Femur (tissue), 1 donor: ENCODE results near the gene ESYT2.

Source experiments
- DNase-seq: peaks from one replicate; pipeline ENCODE4 v3.0.0-alpha.2; 2017

Gene ESYT2

DNA sequence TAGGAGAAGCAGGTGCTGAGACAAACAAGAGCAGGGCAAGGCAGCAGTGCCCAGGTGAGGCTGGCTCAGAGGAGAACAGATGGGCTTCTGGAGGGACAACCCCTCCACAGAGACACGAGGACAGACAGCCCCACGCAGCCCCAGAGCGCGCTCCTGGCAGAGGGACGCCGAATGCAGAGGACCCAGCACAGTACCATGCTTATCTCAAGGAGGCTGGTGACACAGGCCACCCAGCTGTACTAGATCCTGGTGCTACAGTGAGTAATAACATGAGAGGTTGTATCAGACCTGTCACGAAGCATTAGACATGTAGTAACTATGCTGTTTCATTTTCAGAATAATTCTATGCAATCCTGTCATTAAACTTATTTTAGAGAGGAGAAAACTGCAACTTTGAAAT, 64.3 kb downstream of the ESYT2 start:
- no peak for DNase-seq

DNA sequence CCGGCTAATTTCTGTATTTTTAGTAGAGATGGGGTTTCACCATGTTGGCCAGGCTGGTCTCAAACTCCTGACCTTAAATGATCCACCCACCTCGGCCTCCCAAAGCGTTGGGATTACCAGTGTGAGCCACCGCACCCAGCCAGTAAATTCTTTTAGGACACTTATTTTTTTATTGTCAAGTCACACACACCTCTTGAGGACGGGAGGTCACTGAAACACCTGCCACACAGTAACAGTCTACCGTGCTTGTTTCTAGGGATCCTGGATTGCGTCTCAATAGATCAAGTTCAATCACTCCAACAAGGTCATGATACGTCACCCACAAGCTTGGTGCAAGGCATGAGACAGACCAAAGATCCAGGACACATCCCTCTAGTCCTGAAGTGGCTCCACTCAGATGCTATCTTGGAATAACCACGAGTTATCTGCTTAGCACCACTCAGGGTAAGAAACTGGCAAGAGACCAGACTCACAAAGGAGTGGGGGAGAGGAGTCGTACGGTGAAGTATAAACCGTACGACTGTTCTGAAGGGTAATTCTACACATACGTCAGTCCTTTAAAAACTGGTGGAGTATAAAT, 65.8 kb downstream of the ESYT2 start:
- DNase-seq, result no peak

DNA sequence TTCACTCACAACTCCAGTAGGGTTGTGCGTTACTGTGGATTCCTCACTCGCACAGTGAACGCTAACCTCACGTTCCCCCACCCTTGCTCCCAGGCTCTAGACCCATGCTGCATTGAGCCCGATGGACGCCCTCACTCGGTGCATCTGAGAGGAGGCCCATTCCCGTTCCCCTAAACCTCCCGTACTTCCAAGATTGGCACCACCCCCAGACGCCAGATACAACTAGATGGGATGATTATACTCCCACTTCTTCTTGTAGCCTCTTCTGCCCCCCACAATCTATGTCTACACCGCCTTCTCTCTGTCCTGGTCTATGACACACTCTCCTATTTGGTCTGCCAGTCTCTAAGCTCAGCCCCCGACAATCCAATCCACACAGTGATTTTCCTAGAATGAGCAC, 67.4 kb downstream of the ESYT2 start:
- no peak for DNase-seq

DNA sequence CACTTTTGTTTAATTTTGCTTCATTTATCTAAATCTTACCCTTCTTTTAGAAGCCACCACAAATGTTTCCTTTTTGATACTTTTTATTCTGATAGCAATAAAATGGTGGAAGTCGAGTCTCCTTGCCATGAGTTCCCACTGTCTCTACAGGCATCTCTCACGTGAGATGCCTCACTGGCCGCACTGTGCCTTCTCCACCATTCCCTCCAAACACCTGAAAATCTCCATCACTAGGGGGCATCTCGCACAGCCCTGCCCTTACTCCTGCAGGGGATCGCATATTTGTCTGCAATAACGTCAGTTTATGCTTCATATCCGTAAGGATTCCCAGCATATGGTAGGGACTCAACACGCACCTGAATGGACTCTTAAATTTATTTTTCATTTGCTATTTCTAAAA, 68.4 kb downstream of the ESYT2 start:
- no peak for DNase-seq

DNA sequence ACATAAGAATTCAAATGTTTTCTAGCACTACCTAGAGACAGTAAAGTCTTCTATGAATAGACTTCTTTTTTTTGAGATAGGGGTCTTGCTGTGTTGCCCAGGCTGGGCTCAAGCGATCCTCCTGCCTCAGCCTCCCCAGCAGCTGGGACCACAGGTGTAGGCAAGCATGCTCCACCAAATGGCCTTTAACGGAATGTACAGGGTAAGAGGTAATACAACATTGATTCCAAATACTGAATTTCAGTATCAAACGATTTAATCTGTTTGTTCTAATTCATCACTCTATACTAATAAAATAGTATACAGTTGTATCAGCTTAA, 68.9 kb downstream of the ESYT2 start:
- no peak for DNase-seq

DNA sequence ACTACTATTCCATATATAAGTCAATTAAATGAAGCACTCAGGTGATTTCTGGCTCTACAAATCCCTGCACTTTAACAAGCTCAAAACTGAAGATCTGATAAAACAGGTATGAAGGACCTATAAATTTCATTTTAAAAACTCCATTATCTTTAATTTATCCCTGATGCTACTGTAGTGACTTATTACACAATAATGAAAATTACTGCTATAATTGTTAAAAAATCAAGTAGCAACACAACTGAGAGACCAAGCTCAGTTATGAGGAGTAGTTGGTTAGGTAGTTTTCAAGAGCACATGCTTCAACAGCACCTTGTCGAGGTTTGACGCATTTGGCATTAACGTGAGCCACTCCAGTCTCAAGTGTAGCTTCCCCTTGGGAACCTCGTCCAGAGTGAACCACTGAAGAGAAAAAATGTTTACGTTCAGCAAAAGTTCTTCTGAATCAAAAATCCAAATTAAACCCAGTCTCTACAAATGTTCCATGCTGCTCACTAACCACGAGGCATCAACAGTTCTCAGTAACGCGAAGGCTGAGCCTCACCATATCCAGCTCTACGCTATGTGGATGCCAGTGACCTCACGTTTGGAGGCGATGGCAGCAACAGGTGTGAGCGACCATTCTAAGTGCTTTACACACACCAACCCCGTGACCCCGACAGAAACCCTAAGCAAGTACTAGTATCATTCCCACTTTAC, 69.4 kb downstream of the ESYT2 start:
- no peak for DNase-seq

- DNase-seq, result no peak
Measured at GRCh38 chr7:158759245-158759614, 70.1 kb downstream of the ESYT2 start.

GRCh38 chr7:158758586-158759244, 70.6 kb downstream of the ESYT2 start:
- DNase-seq, result no peak

- DNase-seq, result no peak
Measured at GRCh38 chr7:158757404-158757989, 71.8 kb downstream of the ESYT2 start.

GRCh38 chr7:158754746-158755444, 74.4 kb downstream of the ESYT2 start:
- DNase-seq, result no peak

GRCh38 chr7:158753900-158754299, 75.4 kb downstream of the ESYT2 start:
- DNase-seq, result no peak

- no peak for DNase-seq
Measured at GRCh38 chr7:158751751-158752150, 77.6 kb downstream of the ESYT2 start.

GRCh38 chr7:158751199-158751598, 78.1 kb downstream of the ESYT2 start:
- DNase-seq, result no peak

DNA sequence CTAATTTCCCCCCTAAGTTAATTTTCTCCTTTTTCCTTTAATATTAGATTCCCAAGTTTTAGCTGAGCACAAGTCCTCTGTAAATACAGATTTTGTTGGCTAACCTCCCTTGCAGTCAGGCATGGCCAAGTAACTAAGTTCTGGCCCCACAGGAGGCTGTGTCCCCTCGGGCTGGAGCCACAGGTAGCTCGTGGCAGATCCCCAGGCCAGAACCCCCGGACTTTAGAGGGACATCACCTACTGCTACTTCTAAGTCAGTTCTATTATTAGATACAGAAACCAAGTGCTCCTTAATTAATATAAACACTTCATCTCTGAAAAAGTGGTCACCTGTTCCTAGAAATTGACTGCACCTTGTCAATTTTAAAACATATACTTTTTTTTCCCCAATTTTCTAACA, 78.6 kb downstream of the ESYT2 start:
- no peak for DNase-seq

DNA sequence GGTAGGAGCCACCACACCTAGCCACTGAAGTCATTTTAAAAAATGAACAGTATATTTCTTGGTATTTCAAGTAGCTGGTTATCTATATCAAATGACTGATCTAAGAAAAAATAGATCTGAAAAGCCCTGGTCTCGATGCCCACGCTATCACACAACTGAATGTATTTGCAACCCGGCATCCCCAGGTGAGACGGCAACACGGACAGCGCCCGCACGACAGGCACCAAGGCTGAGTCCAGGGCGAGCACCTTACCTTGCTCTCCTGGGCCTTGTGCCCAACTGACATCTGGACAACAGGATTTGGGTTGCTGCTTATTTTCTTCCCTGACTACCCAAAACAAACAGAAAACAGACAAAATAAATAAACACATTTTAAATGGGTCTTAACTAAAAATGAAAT, 79.9 kb downstream of the ESYT2 start:
- DNase-seq, result no peak

DNA sequence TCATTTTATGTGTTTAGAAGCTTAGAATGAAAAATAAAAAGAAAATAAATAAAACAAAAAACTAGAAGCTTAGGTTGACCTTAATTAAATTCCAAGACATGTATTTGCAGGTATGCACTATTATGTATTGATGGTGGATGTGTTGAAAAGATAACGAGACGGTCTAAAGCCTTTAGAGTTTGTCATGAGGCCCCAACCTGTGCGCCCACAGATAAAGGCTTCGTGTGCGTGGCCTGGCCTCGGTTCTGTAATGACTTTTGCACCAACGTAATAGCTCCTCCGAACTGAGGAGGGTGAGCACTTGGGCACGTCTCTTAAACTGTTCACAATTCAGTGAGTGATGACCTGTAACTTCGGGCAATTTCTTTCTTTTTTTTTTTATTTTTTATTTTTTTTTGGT, 81.0 kb downstream of the ESYT2 start:
- DNase-seq, result no peak

DNA sequence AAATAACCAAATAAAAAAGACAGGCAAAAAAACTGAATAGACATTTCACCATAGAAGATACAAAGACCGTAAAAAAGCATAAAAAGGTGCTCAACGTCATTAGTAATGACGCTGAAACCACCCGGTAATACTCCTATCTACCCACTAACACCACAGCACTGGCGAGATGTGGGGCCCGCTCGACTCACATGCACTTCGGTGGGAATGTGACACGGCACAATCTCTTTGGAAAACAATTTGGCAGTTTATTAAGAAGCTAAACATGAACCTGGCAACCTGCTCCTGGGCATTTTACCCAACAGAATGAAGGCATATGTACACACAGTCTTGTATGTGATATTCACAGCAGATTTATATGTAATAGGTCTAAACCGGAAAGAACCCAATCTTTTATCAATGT, 81.9 kb downstream of the ESYT2 start:
- no peak for DNase-seq

GRCh38 chr7:158746957-158747356, 82.4 kb downstream of the ESYT2 start:
- DNase-seq, result no peak

GRCh38 chr7:158745057-158745715, 84.1 kb downstream of the ESYT2 start:
- no peak for DNase-seq

GRCh38 chr7:158744070-158744469, 85.2 kb downstream of the ESYT2 start:
- DNase-seq, result no peak

DNA sequence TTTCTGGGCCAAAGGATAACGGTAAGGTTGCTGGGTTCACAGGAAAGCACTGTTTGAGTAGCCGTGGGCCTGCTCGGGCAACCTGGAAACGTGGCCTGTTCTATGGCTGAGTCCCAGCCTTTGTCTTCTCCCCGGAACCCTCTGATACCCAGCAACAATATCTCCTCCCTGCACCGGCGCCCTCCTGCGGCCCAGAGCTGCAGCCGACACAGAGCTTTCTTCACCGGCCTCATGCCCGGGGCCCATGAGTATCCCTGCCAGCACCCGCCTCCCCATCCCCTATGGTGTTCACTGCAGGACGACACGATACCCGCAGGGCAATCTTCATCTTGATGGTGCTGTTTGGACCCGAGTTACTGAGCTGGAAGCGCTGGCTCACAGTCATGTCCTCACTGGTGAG, 86.1 kb downstream of the ESYT2 start:
- no peak for DNase-seq

- DNase-seq, result no peak
Measured at GRCh38 chr7:158742065-158742821, 87.1 kb downstream of the ESYT2 start.
